HepG2 (cell line): ENCODE measurements around the gene FAM43B. TPM values are rescaled to one million over a fixed set of nuclear protein-coding genes. Genes with fewer than 3 reads are reported as not detected.

Experiments used
- BCL6 ChIP-seq: IDR thresholded peaks from 2 replicates; pipeline ENCODE4 v1.6.1; 2016; ENCODE audit warnings: missing genetic modification reagents, missing compliant biosample characterization
- DBP ChIP-seq: sonication (generic); formaldehyde crosslinking; IDR thresholded peaks from 2 replicates; pipeline ENCODE4 v1.4.0; 2020; ENCODE audit warnings: missing genetic modification reagents; ENCODE audit errors: not compliant biosample characterization
- HNF4A ChIP-seq: sonication (generic); formaldehyde crosslinking; IDR thresholded peaks from 2 replicates; pipeline ENCODE4 v1.4.0; 2020; ENCODE audit warnings: missing genetic modification reagents
- PHF21A ChIP-seq: sonication (generic); formaldehyde crosslinking; IDR thresholded peaks from 2 replicates; pipeline ENCODE4 v1.5.0; 2020; ENCODE audit warnings: mild to moderate bottlenecking, missing genetic modification reagents
- RBAK ChIP-seq: sonication (generic); formaldehyde crosslinking; IDR thresholded peaks from 2 replicates; pipeline ENCODE4 v1.5.1; 2020; ENCODE audit warnings: mild to moderate bottlenecking, missing genetic modification reagents
- STAT5B ChIP-seq: sonication (generic); formaldehyde crosslinking; IDR thresholded peaks from 2 replicates; pipeline ENCODE4 v1.4.0; 2020; ENCODE audit warnings: missing genetic modification reagents
- ZBTB40 ChIP-seq, 2 experiments: fragments of 450-650 bp in 1 of 2; sonication (generic) in 1 of 2; formaldehyde crosslinking in 1 of 2; IDR thresholded peaks; 2 replicates each; pipeline versions ENCODE4 v1.6.1 to v1.8.0; 2016 to 2022; ENCODE audit warnings: antibody characterized with exemption in 1 of 2, mild to moderate bottlenecking in 1 of 2, missing genetic modification reagents in 1 of 2
- ZFP36L1 ChIP-seq: sonication (generic); formaldehyde crosslinking; IDR thresholded peaks from 2 replicates; pipeline ENCODE4 v1.8.0; 2022; ENCODE audit warnings: mild to moderate bottlenecking, missing genetic modification reagents, moderate library complexity
- ZMAT3 ChIP-seq: sonication (generic); formaldehyde crosslinking; conservative IDR thresholded peaks from 2 replicates; pipeline ENCODE4 v1.7.0; 2021; ENCODE audit warnings: missing genetic modification reagents
- ZNF142 ChIP-seq: sonication (generic); formaldehyde crosslinking; IDR thresholded peaks from 2 replicates; pipeline ENCODE4 v1.4.0; 2020; ENCODE audit warnings: missing genetic modification reagents
- ZNF709 ChIP-seq: sonication (generic); formaldehyde crosslinking; IDR thresholded peaks from 2 replicates; pipeline ENCODE4 v1.5.0; 2020; ENCODE audit warnings: mild to moderate bottlenecking, missing genetic modification reagents
- ZNF776 ChIP-seq: sonication (generic); formaldehyde crosslinking; IDR thresholded peaks from 2 replicates; pipeline ENCODE4 v1.4.0; 2020; ENCODE audit warnings: mild to moderate bottlenecking, missing genetic modification reagents
- polyA plus RNA-seq, 8 experiments: library from polyadenylated mRNA; depleted of rRNA in 3 of 8; stranded (reverse) in 7 of 8; unstranded in 1 of 8; fragments of >200 nt; fragmentation: Illumina TruSeq in 4 of 8; extraction: Trizol in 4 of 8; gene quantifications; 2 replicates each; pipeline versions ENCODE4 v1.2.1 to v1.2.3, GENCODE V29; 2011 to 2016; ENCODE audit warnings: low read depth in 4 of 8, missing spikeins in 1 of 8, mixed read lengths in 1 of 8; ENCODE audit not compliant: insufficient read depth in 1 of 8
- total RNA-seq, 5 experiments: library from RNA; depleted of rRNA; stranded (reverse); fragments of >200 nt; fragmentation: Illumina TruSeq; extraction: Trizol; gene quantifications; 2 replicates each; pipeline ENCODE4 v1.2.3, GENCODE V29; 2016; ENCODE audit warnings: low read depth in 1 of 5

Gene FAM43B
- total and polyA plus RNA-seq, 2 of the 13 experiments (the other 11 are each of a cell fraction or from before 2014, with no cell fraction given): 0.63 to 3.7 TPM

- TF ChIP-seq ZNF142 (CRISPR knock-in tag) (no peak), DBP (CRISPR knock-in tag) (no peak), ZMAT3 (CRISPR knock-in tag) (0 out of 2 replicates have a peak, but pooled peaks have one; percentile 11), PHF21A (peak; percentile 86), ZBTB40 (IDR thresholded peaks at IDR 0.05) (no peak), ZBTB40 (CRISPR knock-in tag; IDR thresholded peaks at IDR 0.05) (no peak; the same call in 1 of the 2 replicates), ZNF776 (CRISPR knock-in tag) (0 out of 2 replicates have a peak, but pooled peaks have one; percentile 80), RBAK (CRISPR knock-in tag) (0 out of 2 replicates have a peak, but pooled peaks have one; percentile 17), STAT5B (CRISPR knock-in tag) (no peak), HNF4A (CRISPR knock-in tag) (peak; percentile 42), ZNF709 (no peak), BCL6 (CRISPR knock-in tag) (no peak), ZFP36L1 (CRISPR knock-in tag) (no peak)
These were observed at the start of gene FAM43B (continued) for GRCh38 chr1:20551945-20552727.
